T-cell (primary cell): ENCODE measurements around the gene SLC35A1. TPM values are rescaled to one million over a fixed set of nuclear protein-coding genes. Genes with fewer than 3 reads are reported as not detected.

Experiments used
- total RNA-seq, 35 experiments: library from RNA in 6 of 35; stranded (reverse) in 6 of 35; fragments of 120-200 nt in 1 of 35; gene quantifications; one replicate each; pipeline versions ENCODE4 v1.2.1 to v1.2.4 and lab custom pipeline; 2013 to 2026

Gene SLC35A1
- total RNA-seq, 5 donors from 2014 or later (not counting 1 experiment from before 2014, with no cell fraction given), result 11.2 to 18.9 (median 18.7) TPM

Other genes starting within 250 kb of the SLC35A1 start
- 10 to 100 TPM in 3 of 5 donors, 1 to 10 TPM in 2; 8.6 to 12.4 (median 11.0) TPM for gene SMIM8, start 150.4 kb upstream of the SLC35A1 start, total RNA-seq
- under 1 TPM in 1 of 5 donors, not detected in 4; 0.10 TPM for gene GJB7, start 143.7 kb upstream of the SLC35A1 start, total RNA-seq
- 1 to 10 TPM; 2.6 to 4.5 (median 3.3) TPM for gene C6orf163, start 128.2 kb upstream of the SLC35A1 start, total RNA-seq
- under 1 TPM in 1 of 5 donors, not detected in 4; 0.35 TPM for gene CFAP206, start 65.0 kb upstream of the SLC35A1 start, total RNA-seq
- 10 to 100 TPM; 27.5 to 31.4 (median 28.4) TPM for gene RARS2, start 117.0 kb downstream of the SLC35A1 start, total RNA-seq
- 10 to 100 TPM; 15.9 to 20.9 (median 20.4) TPM for gene ORC3, start 117.2 kb downstream of the SLC35A1 start, total RNA-seq
- gene AKIRIN2, start 229.3 kb downstream of the SLC35A1 start, total RNA-seq, result 10 to 100 TPM; 52.5 to 81.9 (median 66.0) TPM